ENCODE results near the gene ACTA2.

The ACTA2 gene

GRCh38 chr10:88980800-88981199 is 28.2 kb upstream of the ACTA2 start:
- DNase-seq, result no peak

DNA sequence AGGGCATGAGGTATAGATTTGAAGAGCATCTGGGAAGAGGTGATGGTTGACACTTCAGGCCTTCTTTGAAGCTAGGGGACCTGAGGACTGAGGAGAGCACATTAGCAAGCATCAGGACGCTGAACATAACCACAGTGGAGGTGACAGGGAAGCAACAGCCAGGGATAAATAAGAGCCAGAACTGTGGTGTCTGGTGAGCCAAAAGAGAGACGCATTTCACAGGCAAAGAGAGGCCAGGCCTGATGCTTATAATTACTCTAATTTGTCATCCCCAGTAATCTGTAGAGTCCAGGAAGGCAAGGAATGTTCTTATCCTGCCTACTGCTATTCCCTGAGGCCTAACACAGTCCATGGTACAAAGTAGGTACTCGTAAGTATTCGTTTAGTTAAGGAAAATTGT is 27.7 kb upstream of the ACTA2 start:
- DNase-seq, result no peak

GRCh38 chr10:88979603-88980002 is 27.0 kb upstream of the ACTA2 start:
- no peak for DNase-seq

- no peak for DNase-seq
These were observed 26.6 kb upstream of the ACTA2 start for GRCh38 chr10:88979153-88979562.

GRCh38 chr10:88978463-88978862 is 25.9 kb upstream of the ACTA2 start:
- no peak for DNase-seq

GRCh38 chr10:88975377-88975720 is 22.8 kb upstream of the ACTA2 start:
- DNase-seq, result no peak

DNA sequence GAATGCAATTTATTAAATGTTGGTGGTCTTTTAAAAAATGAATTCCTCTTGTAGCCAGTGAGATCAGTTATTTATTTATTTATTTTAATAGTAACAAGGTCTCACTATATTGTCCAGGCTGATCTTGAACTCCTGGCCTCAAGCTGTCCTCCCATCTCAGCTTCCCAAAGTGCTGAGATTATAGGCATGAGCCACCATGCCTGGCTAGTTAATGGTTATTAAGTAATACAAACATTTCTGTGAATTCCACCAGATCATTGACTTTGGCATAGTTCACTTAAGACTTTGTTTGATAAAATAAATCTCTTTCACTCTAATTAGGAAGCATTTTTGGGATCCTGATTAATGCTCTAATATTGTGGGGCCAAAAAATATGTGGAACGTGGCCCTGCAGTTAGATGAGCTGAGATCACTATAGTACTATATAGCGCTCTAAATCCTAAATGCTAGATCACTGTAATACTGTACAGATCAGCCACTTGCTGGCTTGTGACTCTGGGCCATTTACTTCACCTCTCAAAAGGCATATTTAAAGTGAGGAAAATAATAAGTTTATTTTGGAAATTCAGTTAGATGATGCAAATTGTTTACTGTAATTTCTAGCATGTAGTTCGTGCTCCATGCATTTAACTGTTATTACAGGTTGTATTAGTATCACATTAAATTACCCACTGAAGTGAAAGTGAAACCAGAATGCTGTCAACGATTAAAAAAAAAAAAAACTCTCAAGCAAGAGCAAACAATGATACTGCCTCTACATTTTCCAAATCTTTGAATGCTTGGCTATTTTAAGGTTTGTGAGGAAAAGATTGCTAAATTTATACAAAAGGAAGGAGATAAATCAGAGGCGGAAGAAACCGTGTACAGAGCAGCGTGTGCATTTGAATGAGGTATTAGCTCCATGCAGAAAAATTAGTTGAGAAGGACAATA is 22.1 kb upstream of the ACTA2 start:
- DNase-seq, result no peak

GRCh38 chr10:88974012-88974411 is 21.4 kb upstream of the ACTA2 start:
- DNase-seq, result no peak

DNA sequence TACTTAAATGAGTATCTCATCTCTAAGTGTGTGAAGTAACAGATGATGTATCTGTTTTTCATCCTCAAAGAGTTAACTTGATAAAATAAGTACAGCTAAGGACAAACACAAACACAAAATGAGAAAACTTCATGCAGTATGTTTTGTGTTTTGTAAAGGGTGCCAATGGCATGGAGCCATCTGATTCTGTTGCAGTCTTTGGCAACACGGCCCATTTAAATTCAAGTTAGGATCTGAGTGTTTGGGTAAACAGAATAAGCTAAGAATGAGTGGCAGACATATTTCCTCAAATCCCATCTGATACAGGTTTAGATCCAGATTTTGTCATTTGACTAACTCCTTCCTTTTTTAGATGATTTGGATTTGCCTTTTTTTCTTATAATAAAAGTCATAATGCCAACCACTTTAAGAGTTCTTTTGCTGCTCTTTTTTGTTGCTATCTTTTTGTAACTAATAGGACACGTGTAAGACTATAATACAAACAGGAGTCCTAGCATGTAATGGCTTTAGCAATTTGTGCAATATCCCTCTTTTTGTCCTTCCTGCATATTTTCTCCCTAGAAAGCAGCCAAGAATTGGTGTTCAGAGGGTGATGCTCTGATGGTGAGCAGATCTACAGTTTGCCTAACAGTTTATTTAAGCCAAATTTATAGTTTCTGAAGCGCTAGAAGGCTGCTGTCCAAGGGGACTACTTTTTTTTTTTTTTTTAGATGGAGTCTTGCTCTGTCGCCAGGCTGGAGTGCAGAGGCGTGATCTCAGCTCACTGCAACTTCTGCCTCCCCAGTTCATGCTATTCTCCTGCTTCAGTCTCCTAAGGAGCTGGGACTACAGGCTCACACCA is 18.9 kb upstream of the ACTA2 start:
- DNase-seq, result no peak

GRCh38 chr10:88968391-88968790 is 15.8 kb upstream of the ACTA2 start:
- no peak for DNase-seq

GRCh38 chr10:88966797-88967196 is 14.2 kb upstream of the ACTA2 start:
- no peak for DNase-seq

GRCh38 chr10:88964869-88965415 is 12.4 kb upstream of the ACTA2 start:
- DNase-seq, result no peak

GRCh38 chr10:88964360-88964759 is 11.8 kb upstream of the ACTA2 start:
- DNase-seq, result no peak

DNA sequence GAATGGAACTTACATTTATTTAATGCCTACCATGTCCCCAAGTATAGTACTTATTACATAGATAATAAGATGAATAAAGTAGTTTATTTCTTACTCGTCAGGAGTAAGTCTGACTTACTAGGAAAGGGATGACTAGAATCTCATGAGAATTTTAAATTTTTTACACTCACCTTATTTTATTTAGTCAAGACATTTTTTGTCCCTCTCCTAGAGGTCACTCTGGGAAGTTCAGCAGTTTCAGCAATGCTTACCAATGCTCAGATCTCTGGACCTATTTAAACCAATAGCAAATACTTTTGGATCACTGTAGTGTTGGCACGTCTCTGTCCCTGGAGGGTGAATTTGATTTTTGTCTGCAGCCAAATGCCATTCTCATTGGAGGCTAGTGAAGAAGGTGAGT is 10.7 kb upstream of the ACTA2 start:
- no peak for DNase-seq

GRCh38 chr10:88962336-88962735 is 9.8 kb upstream of the ACTA2 start:
- peak; percentile 43 for DNase-seq

- DNase-seq, result no peak
These were observed 8.7 kb upstream of the ACTA2 start for GRCh38 chr10:88961266-88961665.

DNA sequence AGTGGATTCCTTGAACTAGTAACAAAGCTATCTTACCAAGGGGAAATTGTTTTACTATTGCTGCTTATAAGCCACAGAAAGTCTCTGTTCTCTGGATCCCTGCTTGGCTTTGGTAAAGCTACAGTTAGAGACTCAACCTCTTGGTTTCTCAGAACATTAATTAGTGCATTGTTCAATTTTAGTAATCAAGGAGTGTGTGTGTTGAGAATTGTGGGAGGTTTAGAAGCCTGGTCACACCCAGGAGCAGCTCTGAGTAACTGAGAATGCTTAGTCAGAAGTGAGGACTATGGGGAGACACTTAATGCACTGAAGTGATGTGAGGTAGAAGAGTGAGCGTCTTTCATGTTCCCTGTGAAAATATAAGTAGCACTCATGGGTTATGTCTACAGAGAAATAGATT is 8.2 kb upstream of the ACTA2 start:
- DNase-seq, result no peak

GRCh38 chr10:88958721-88959120 is 6.1 kb upstream of the ACTA2 start:
- DNase-seq, result no peak

- DNase-seq, result no peak
These were observed 4.8 kb upstream of the ACTA2 start for GRCh38 chr10:88957381-88957780.

- DNase-seq, result no peak
These were observed 2.0 kb upstream of the ACTA2 start for GRCh38 chr10:88954458-88955083.

DNA sequence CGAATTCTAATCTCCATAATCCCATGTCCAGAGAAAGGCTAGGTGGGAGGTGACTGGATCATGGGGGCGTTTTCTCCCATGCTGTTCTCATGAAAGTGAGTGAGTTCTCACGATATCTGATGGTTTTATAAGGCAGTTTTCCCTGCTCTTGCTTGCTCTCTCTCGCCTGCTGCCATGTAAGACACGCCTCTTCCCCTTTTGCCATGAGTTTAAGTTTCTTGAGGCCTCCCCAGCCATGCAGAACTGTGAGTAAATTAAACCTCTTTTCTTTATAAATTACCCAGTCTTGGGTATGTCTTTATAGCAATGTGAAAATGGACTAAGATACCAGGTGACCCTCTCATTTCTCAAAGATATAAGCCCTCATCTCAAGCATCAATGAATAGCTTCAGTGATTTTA is 1.1 kb upstream of the ACTA2 start:
- DNase-seq, result no peak

- DNase-seq, result no peak
These were observed 2.4 kb downstream of the ACTA2 start for GRCh38 chr10:88949912-88950837.
